CD14-positive monocyte (primary cell): ENCODE measurements around the gene HSP90B1. TPM values are rescaled to one million over a fixed set of nuclear protein-coding genes. Genes with fewer than 3 reads are reported as not detected.

Source experiments
- DNase-seq, 3 donors: peaks; one replicate each; pipeline ENCODE4 v3.0.0-alpha.2; 2011 to 2022
- H2AFZ ChIP-seq: 2 replicates; pipeline ENCODE4 v1.6.0; 2012; ENCODE audit warnings: mild to moderate bottlenecking, low read depth, low read length, inconsistent platforms; ENCODE audit not compliant: insufficient read depth, poor library complexity, severe bottlenecking
- H3K27ac ChIP-seq, 2 donors: 1 replicate in 1 of 2; 2 replicates in 1 of 2; pipeline ENCODE4 v1.5.1; 2012 to 2013; ENCODE audit warnings: low read length in 2 of 2, control low read depth in 1 of 2, inconsistent platforms in 1 of 2, low read depth in 1 of 2, mild to moderate bottlenecking in 1 of 2
- H3K27me3 ChIP-seq, 2 donors: one replicate each; pipeline versions ENCODE4 v1.6.0 to v1.6.1; 2011 to 2013; ENCODE audit warnings: low read length in 2 of 2; ENCODE audit not compliant: control insufficient read depth in 2 of 2, insufficient read depth in 2 of 2
- H3K36me3 ChIP-seq, 2 donors: replicated peaks in 1 of 2; 1 replicate in 1 of 2; 2 replicates in 1 of 2; pipeline versions ENCODE4 v1.5.1 to v1.6.1; 2012 to 2013; ENCODE audit warnings: low read length in 2 of 2, control low read depth in 1 of 2, inconsistent platforms in 1 of 2, mild to moderate bottlenecking in 1 of 2; ENCODE audit not compliant: insufficient read depth in 2 of 2, control insufficient read depth in 1 of 2
- H3K4me1 ChIP-seq, 2 donors: 1 replicate in 1 of 2; 2 replicates in 1 of 2; pipeline versions ENCODE4 v1.5.1 to v1.6.1; 2012 to 2013; ENCODE audit warnings: low read length in 2 of 2, control low read depth in 1 of 2, inconsistent platforms in 1 of 2, mild to moderate bottlenecking in 1 of 2, moderate library complexity in 1 of 2; ENCODE audit not compliant: insufficient read depth in 2 of 2, control insufficient read depth in 1 of 2
- H3K4me2 ChIP-seq: replicated peaks from 2 replicates; pipeline ENCODE3; 2012; ENCODE audit warnings: low read length, moderate library complexity, mild to moderate bottlenecking; ENCODE audit not compliant: poor library complexity, severe bottlenecking; ENCODE audit errors: extremely low read depth
- H3K4me3 ChIP-seq, 3 experiments: fragments of 200-600 bp in 1 of 3; sonication (generic) in 1 of 3; replicated peaks in 1 of 3; 1 replicate in 2 of 3; 2 replicates in 1 of 3; pipeline ENCODE4 v1.5.1; 2011 to 2013; ENCODE audit warnings: low read length in 3 of 3, mild to moderate bottlenecking in 3 of 3, control low read depth in 2 of 3, low read depth in 2 of 3, inconsistent platforms in 1 of 3, moderate library complexity in 1 of 3
- H3K79me2 ChIP-seq: 2 replicates; pipeline ENCODE4 v1.6.0; 2012; ENCODE audit warnings: mild to moderate bottlenecking, control low read depth, inconsistent platforms, low read length, moderate library complexity; ENCODE audit not compliant: insufficient read depth
- H3K9ac ChIP-seq: 2 replicates; pipeline ENCODE4 v1.6.0; 2017; ENCODE audit warnings: low read length, mild to moderate bottlenecking; ENCODE audit not compliant: insufficient read depth, poor library complexity, severe bottlenecking
- H3K9me3 ChIP-seq, 2 donors: replicated peaks in 1 of 2; 1 replicate in 1 of 2; 2 replicates in 1 of 2; pipeline versions ENCODE4 v1.5.1 to v1.6.1; 2012 to 2013; ENCODE audit warnings: low read length in 2 of 2, control low read depth in 1 of 2; ENCODE audit not compliant: control insufficient read depth in 1 of 2, insufficient read depth in 1 of 2
- H4K20me1 ChIP-seq: 2 replicates; pipeline ENCODE4 v1.6.0; 2012; ENCODE audit warnings: mild to moderate bottlenecking, low read length, control low read depth, moderate library complexity; ENCODE audit not compliant: insufficient read depth
- H3K27ac Mint-ChIP-seq, 7 donors: one replicate each; pipeline ENCODE4 v1.8.0; 2020; ENCODE audit warnings: mild to moderate bottlenecking in 7 of 7, mixed read lengths in 7 of 7, moderate library complexity in 6 of 7, inconsistent platforms in 2 of 7
- H3K27me3 Mint-ChIP-seq, 3 donors: one replicate each; pipeline ENCODE4 v1.8.0; 2021 to 2022; ENCODE audit warnings: low read depth in 3 of 3, mild to moderate bottlenecking in 3 of 3, mixed read lengths in 3 of 3, moderate library complexity in 3 of 3, inconsistent platforms in 1 of 3
- H3K36me3 Mint-ChIP-seq, 2 donors: one replicate each; pipeline ENCODE4 v1.8.0; 2020; ENCODE audit warnings: mixed read lengths in 2 of 2, inconsistent platforms in 1 of 2, mild to moderate bottlenecking in 1 of 2
- H3K4me1 Mint-ChIP-seq: one replicate; pipeline ENCODE4 v1.8.0; 2020; ENCODE audit warnings: mild to moderate bottlenecking, mixed read lengths
- H3K4me3 Mint-ChIP-seq, 2 donors: one replicate each; pipeline ENCODE4 v1.8.0; 2020; ENCODE audit warnings: mild to moderate bottlenecking in 2 of 2, mixed read lengths in 2 of 2, moderate library complexity in 1 of 2
- H3K9me3 Mint-ChIP-seq, 7 donors: one replicate each; pipeline ENCODE4 v1.8.0; 2020 to 2022; ENCODE audit warnings: mixed read lengths in 7 of 7, mild to moderate bottlenecking in 6 of 7, moderate library complexity in 6 of 7, inconsistent platforms in 2 of 7
- CTCF ChIP-seq: fragments of 200-600 bp; IDR thresholded peaks from one replicate; pipeline ENCODE4 v1.8.0; 2022; ENCODE audit warnings: antibody characterized with exemption, mild to moderate bottlenecking
- WGBS: methylation state at CpG from one replicate; pipeline ENCODE4 v1.1.5; 2013; ENCODE audit warnings: missing lambda C conversion rate; ENCODE audit not compliant: insufficient coverage; 5-methylcytosine and 5-hydroxymethylcytosine counted together
- intact Hi-C, 2 donors: fragments of 100-400 bp; cut with micrococcal nuclease; formaldehyde crosslinking; loops; one replicate each; pipeline versions ENCODE4 v1.15.0 to v1.15.1; 2023
- polyA plus RNA-seq, 3 donors: library from polyadenylated mRNA; depleted of rRNA in 1 of 3; unstranded in 2 of 3; stranded (reverse) in 1 of 3; fragments of 300-500 nt in 2 of 3; fragments of >200 nt in 1 of 3; fragmentation: Illumina TruSeq in 2 of 3; gene quantifications; 1 replicate in 2 of 3; 2 replicates in 1 of 3; pipeline ENCODE4 v1.2.3, GENCODE V29; 2012 to 2021

Gene HSP90B1
- polyA plus RNA-seq, 3 donors = 97.9 to 177 (median 108) TPM

- Mint-ChIP-seq H3K4me1 (peaks cover 6% of the 10 kb centered on the region), H3K27ac (no peak overlapping the region), H3K4me3 (no peak overlapping the region), H3K36me3 (no peaks in the 10 kb centered on the region), H3K27me3 (peaks cover 0 to 2% (median 0%) of the 10 kb centered on the region in 3 donors), H3K9me3 (peaks cover 0 to 2% (median 0%) of the 10 kb centered on the region in 7 donors)
- H3K9ac ChIP-seq = no peak overlapping the region
- H4K20me1 ChIP-seq = no peaks in the 10 kb centered on the region
- H3K4me1 ChIP-seq = no peaks in the 10 kb centered on the region
- no peak overlapping the region for H3K4me3 ChIP-seq
- no peak for TF ChIP-seq CTCF
- intact Hi-C loops = loop anchor here (5.0 to 10.0 kb wide), 2 partner anchors 222 to 229 kb away; no protein-coding TSS in a partner anchor
- H3K79me2 ChIP-seq = no peaks in the 10 kb centered on the region
- H2AFZ ChIP-seq = no peak overlapping the region
- no peaks in the 10 kb centered on the region for H3K9me3 ChIP-seq
- H3K27me3 ChIP-seq = no peaks in the 10 kb centered on the region
- H3K4me2 ChIP-seq = no peak overlapping the region
- H3K27ac ChIP-seq = no peak overlapping the region
- H3K36me3 ChIP-seq = no peaks in the 10 kb centered on the region
- no CpG with 5 or more reads among the region's 2 CpGs for WGBS
- DNase-seq = no peak
These were observed 47.2 kb upstream of the HSP90B1 start for GRCh38 chr12:103882861-103883596.

GRCh38 chr12:103883908-103884307 is 46.3 kb upstream of the HSP90B1 start:
- H3K27ac Mint-ChIP-seq = no peak overlapping the region
- no peak overlapping the region for H3K9ac ChIP-seq
- TF ChIP-seq CTCF = no peak
- intact Hi-C loops = loop anchor here (5.0 to 10.0 kb wide), 2 partner anchors 221 to 228 kb away; no protein-coding TSS in a partner anchor
- no peaks in the 10 kb centered on the region for H3K36me3 Mint-ChIP-seq
- no peak overlapping the region for H3K4me2 ChIP-seq
- H4K20me1 ChIP-seq = no peaks in the 10 kb centered on the region
- H3K27me3 Mint-ChIP-seq = peaks cover 0 to 2% (median 0%) of the 10 kb centered on the region in 3 donors
- no peak overlapping the region for H3K27ac ChIP-seq
- H3K79me2 ChIP-seq = no peaks in the 10 kb centered on the region
- H3K4me3 Mint-ChIP-seq = no peak overlapping the region
- peaks cover 0 to 2% (median 0%) of the 10 kb centered on the region in 7 donors for H3K9me3 Mint-ChIP-seq
- no peaks in the 10 kb centered on the region for H3K27me3 ChIP-seq
- no CpG with 5 or more reads among the region's 2 CpGs for WGBS
- no peaks in the 10 kb centered on the region for H3K9me3 ChIP-seq
- no peaks in the 10 kb centered on the region for H3K4me1 ChIP-seq
- no peak overlapping the region for H2AFZ ChIP-seq
- peaks cover 5% of the 10 kb centered on the region for H3K4me1 Mint-ChIP-seq
- no peak for DNase-seq
- H3K4me3 ChIP-seq = no peak overlapping the region
- no peaks in the 10 kb centered on the region for H3K36me3 ChIP-seq
